Ishikawa (cell line): ENCODE measurements around the gene SCN9A.

Experiments used
- CEBPB ChIP-seq: IDR thresholded peaks from 2 replicates; pipeline ENCODE4 v1.6.1; 2012
- CREB1 ChIP-seq: IDR thresholded peaks from 2 replicates; pipeline ENCODE4 v1.6.1; 2012; ENCODE audit warnings: low read depth
- EGR1 ChIP-seq: IDR thresholded peaks from 2 replicates; pipeline ENCODE4 v1.6.1; 2012
- EP300 ChIP-seq: IDR thresholded peaks from 2 replicates; pipeline ENCODE4 v1.6.1; 2012; ENCODE audit warnings: borderline replicate concordance
- FOXM1 ChIP-seq: IDR thresholded peaks from 2 replicates; pipeline ENCODE4 v1.6.1; 2012; ENCODE audit warnings: low read depth, borderline replicate concordance
- MAX ChIP-seq: IDR thresholded peaks from 2 replicates; pipeline ENCODE4 v1.6.1; 2012
- NFIC ChIP-seq: IDR thresholded peaks from 2 replicates; pipeline ENCODE4 v1.6.1; 2012
- RAD21 ChIP-seq: IDR thresholded peaks from 2 replicates; pipeline ENCODE4 v1.6.1; 2012; ENCODE audit warnings: low read depth
- REST ChIP-seq: IDR thresholded peaks from 2 replicates; pipeline ENCODE4 v1.6.1; 2012; ENCODE audit warnings: low read depth, mild to moderate bottlenecking
- TAF1 ChIP-seq: IDR thresholded peaks from 2 replicates; pipeline ENCODE4 v1.6.1; 2012; ENCODE audit warnings: low read depth, mild to moderate bottlenecking
- TCF12 ChIP-seq: IDR thresholded peaks from 2 replicates; pipeline ENCODE4 v1.6.1; 2012; ENCODE audit warnings: low read depth
- TEAD4 ChIP-seq: IDR thresholded peaks from 2 replicates; pipeline ENCODE4 v1.6.1; 2012
- USF1 ChIP-seq: IDR thresholded peaks from 2 replicates; pipeline ENCODE4 v1.6.1; 2012
- YY1 ChIP-seq: IDR thresholded peaks from 2 replicates; pipeline ENCODE4 v1.6.1; 2012; ENCODE audit warnings: low read depth
- ZBTB7A ChIP-seq: IDR thresholded peaks from 2 replicates; pipeline ENCODE4 v1.6.1; 2012; ENCODE audit warnings: low read depth

SCN9A gene

GRCh38 chr2:166361351-166362153 lies 14.2 kb downstream of the SCN9A start:
- TF ChIP-seq RAD21 (peak; percentile 70), CREB1 (no peak)

GRCh38 chr2:166360906-166361305 lies 14.8 kb downstream of the SCN9A start:
- TF ChIP-seq YY1 (no peak), USF1 (no peak), REST (no peak), RAD21 (no peak), EGR1 (no peak), CEBPB (no peak), MAX (no peak), TEAD4 (no peak), TCF12 (no peak), ZBTB7A (no peak), CREB1 (no peak), NFIC (no peak)

- no peak for TF ChIP-seq ZBTB7A
- no peak for TF ChIP-seq CEBPB
- TF ChIP-seq EP300: no peak
- no peak for TF ChIP-seq TEAD4
- no peak for TF ChIP-seq NFIC
- no peak for TF ChIP-seq TAF1
- no peak for TF ChIP-seq YY1
- TF ChIP-seq RAD21: no peak
- TF ChIP-seq CREB1: no peak
- no peak for TF ChIP-seq EGR1
- TF ChIP-seq REST: no peak
- no peak for TF ChIP-seq USF1
Observed at GRCh38 chr2:166360426-166360825, 15.3 kb downstream of the SCN9A start.

- TF ChIP-seq EGR1 (no peak), CREB1 (no peak), EP300 (no peak), NFIC (no peak), TAF1 (no peak), FOXM1 (no peak), USF1 (no peak), TEAD4 (no peak), REST (no peak), MAX (no peak), ZBTB7A (no peak), RAD21 (no peak)
Observed at GRCh38 chr2:166357068-166357949, 18.4 kb downstream of the SCN9A start.
